NCI-H2081 (cell line): ENCODE data around the gene ATP2B1.

Source experiments
- DNase-seq, 2 experiments: peaks; one replicate each; lab custom pipeline; 2025; lab: John Stamatoyannopoulos, UW

Gene ATP2B1

GRCh38 chr12:89657066-89657465, 51.6 kb downstream of the ATP2B1 start:
- DNase-seq = no peak

DNA sequence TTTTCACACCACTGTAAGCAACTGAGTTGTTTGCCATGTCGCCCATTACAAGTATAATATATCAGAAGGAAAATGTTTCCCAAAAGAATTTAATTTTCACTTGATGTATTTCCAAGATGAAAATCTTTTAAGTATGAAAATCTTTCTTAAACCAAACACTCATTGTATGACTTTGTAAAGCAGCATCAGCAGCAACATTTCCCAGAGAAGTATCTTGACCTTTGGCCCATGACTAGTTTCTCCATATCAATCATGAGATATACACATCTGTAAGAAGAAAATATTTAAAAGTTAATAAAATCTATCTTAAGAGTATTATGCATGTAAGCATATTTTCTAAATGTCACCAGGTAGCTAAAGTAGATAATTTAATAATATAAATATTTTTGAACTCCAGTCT, 52.8 kb downstream of the ATP2B1 start:
- no peak for DNase-seq

- DNase-seq = no peak
These were observed 57.4 kb downstream of the ATP2B1 start for GRCh38 chr12:89651192-89651591.

DNA sequence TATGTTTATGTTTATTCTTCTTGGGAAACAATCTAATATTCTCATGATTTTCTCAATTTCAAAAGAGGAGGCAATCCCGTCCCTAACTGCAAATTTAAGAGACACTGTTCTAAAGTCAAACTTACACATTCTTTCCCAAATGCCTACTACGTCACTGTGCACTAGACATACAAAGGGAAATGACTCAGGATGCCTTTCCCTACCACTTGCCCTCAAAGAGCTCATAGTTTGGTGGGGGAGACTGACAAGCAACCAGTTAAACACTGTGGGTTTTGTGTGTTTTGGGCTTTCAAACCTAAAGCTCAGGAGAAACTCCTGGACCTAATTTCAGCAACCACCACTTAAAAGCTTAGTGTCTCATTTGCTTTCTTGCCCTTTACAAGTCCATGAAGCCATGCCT, 58.4 kb downstream of the ATP2B1 start:
- DNase-seq = no peak

DNA sequence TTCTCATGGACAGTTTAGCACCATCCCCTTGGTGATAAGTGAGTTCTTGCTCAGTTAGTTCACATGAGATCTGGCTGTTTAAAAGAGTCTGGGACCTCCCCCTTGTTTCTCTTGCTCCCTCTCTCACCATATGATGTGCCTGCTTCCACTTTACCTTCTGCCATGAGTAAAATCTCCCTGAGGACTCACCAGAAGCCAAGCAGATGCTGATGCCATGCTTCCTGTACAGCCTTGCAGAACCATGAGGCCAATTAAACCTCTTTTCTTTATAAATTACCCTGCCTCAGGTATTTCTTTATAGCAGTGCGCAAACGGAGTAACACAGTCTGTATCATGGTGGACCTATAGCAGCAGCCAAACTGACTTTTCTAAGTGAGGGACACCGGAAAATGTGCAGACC, 58.8 kb downstream of the ATP2B1 start:
- no peak for DNase-seq

DNA sequence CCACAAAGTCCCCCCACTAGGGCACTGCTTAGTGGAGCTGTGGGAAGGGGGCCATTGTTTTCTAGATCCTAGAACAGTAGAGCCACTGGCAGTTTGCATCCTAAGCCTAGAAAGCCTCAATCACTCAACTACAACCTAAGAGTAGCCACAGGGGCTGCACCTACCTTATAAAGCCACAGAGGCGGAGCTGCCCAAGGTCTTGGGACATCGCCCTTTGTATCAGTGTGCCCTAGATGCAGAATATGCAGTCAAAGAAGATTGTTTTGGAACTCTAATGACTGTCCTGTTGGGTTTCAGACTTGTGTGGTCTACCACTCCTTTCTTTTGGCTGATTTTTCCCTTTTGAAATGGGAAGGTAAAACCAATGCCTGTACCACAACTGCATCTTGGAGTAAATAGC, 59.5 kb downstream of the ATP2B1 start:
- DNase-seq = no peak

DNA sequence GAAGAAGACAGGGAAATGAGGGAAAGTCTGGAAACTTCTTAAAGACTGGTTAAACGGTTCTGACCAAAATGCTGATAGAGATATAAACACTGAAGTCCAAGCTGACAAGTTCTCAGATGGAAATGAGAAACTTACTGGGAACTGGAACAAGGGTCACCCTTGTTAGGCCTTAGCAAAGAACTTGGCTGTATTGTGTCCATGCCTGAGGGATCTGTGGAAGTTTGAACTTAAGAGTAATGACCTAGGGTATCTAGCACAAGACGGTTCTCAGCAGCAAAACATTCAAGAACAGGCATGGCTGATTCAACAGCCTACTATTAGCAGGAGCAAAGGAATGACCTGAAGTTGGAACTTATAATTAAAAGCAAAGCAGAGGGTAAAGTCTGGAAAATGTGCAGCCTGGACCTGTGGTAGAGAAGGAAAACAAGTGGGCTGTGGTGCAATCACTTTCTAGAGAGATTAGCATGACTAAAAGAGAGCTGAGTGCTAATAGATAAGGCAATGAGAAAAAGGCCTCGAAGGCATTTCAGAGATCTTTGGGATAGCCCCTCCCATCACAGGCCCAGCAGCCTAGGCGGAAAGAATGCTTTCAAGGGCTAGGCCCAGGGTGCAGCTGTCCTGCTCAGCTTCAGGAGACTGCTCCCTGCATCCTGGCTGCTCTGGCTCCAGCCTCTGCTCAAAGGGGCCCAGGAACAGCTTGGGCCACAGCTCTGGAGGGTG, 60.3 kb downstream of the ATP2B1 start:
- DNase-seq = no peak

DNA sequence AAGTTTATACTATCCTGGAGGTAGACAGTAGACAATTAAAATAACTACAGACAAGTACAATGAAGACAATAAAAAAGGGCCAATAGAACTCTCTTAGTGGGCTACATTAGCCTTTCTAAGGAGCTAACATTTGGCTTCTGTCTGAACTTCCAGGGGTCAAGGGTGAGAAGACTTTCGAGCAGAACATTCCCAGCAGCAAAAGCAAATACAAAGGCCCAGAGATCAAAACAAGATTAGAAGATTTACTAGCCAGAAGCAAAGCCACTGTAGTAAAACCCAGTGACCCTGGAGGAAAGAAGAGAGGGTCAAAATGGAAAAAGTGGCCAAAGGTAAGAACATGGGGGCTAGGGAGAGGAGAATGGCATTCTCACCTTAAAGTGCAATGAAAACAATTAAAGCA, 63.2 kb downstream of the ATP2B1 start:
- no peak for DNase-seq

DNA sequence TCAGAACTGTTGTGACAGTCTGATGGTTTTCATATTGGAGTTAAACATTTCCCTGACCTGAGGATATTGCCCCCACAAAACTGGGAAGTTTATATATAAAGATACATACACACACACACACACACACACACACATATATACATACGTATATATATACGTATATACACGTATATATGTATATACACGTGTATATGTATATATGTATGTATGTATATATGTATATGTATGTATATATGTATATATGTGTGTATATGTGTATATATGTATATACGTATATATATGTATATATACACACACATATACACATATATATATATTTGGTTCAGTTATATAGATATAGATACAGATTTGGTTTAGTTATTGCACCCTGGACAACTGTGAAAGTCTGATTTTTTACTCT, 65.7 kb downstream of the ATP2B1 start:
- no peak for DNase-seq

DNA sequence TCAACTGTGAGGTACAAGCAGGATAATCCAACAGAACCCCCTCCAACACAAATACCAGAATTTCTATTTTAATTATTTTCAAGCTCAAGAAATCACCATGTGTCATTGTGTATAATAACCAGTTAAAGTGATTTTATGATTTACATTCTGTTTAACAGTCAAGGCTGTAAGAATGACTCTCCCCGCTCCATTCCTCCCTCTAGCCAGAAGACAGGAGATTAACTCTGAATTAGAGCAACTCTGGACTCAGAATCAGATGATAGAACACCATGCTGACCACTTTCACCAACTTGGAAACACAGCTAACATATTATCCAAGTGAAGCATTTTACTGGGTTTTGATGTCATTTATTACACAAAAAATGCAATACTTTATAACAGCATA, 71.9 kb downstream of the ATP2B1 start:
- no peak for DNase-seq

- no peak for DNase-seq
These were observed 72.4 kb downstream of the ATP2B1 start for GRCh38 chr12:89636052-89636775.

DNA sequence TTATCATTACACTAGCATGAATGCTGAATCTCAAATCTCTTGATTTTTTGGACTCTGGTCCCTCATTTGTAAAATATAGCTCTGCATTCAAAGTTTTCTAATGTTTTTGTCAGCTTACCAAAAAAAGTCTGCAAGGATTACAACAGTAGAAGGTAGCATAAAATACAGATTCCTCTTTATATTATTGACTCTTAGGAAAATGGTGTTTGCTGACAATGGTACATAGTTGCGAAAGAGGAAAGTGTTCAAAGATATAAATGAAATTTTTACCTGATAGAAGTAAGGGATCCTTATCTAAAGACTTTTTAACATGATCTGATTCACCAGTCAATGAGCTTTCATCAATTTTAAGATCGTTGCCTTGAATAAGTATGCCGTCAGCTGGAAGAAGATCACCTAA, 74.1 kb downstream of the ATP2B1 start:
- no peak for DNase-seq

DNA sequence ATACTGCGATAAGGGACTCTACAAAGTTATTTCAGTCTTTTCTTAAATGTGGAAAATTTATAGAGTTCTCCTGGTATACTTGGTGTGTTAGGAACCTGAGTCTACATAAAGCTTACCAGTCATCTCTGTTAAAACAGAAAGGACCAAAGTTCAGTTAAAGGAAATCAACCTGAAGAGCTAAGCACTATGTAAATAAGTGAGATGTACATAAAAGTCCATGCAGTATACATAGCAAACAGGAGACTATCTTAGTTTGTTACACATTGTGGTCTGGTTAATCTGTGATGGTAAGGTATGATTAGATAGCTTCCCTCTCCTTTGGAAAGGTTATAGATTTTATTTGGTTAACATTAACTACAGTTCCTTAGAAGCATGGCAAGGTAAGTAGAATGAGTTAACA, 75.9 kb downstream of the ATP2B1 start:
- DNase-seq = no peak

DNA sequence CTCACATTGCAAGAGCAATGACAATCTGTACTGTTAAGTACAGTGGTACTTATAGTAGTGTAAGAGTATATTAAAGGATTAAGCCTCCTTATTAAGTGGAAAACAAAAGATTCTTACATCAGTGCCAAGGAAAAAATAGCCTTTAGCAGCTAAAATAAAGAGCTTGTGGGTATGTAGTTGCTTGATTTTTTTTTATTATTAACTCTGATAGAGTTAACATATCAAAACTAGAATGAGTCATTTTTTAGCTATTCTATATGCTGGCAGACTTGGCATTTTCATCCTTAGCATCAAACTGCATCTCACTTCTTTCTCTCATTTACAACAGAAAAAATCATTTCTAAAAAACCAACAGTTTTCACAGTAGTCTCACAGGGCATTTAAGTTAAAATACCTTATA, 86.5 kb downstream of the ATP2B1 start:
- no peak for DNase-seq

GRCh38 chr12:89621521-89621920, 87.1 kb downstream of the ATP2B1 start:
- no peak for DNase-seq

DNA sequence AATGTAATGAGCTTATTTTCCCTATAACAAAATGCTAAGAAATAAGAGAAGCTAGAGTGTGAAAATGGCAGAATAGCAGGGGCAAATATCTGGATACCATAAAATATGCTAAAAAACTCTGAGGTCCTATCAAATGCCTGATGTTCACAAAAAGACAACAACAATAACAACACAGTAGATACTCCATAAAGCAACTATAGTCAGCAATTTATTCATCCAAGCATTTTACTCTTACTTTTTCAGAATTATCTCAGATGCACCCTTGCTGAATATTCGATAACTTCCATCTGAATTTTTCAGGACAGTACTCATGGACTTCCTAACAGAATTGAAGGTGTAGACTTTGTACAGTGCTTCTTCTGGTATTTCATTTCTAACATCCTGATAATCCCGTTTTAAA, 88.9 kb downstream of the ATP2B1 start:
- no peak for DNase-seq

DNA sequence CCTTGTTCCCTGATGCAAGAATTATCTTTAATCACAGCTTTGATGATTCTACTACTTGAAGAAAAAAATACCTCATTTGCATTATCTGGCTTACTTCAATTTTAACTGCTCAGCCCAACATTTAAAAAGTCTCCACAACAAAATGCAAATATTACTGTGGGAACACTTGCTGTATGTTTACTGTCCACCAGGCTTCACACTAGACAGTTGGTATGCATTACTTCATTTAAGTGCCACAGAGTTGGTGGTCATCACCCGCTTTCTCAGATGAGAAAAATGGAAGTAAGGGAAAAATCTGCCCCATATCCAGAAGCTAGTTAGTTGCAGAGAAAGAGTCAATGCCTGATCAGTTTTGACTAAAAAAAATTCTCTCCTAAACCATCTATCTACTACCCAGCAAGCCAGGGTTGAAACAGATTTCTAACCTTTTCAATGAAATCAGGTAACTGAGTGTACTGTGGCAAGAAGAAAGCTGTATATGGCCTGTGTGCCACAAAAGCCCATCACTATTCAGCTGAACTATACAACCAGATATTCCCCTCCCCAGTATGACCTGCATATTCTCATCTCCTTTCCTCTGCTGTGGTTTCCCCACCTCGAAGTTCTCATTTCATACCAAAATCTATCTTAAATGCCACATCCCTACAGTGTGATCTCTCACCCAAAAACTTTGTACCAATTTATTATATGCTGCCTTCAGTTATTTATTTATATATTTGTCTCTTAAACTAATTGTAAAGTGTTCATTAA, 90.3 kb downstream of the ATP2B1 start:
- DNase-seq = no peak

GRCh38 chr12:89610366-89610765, 98.3 kb downstream of the ATP2B1 start:
- DNase-seq = no peak

DNA sequence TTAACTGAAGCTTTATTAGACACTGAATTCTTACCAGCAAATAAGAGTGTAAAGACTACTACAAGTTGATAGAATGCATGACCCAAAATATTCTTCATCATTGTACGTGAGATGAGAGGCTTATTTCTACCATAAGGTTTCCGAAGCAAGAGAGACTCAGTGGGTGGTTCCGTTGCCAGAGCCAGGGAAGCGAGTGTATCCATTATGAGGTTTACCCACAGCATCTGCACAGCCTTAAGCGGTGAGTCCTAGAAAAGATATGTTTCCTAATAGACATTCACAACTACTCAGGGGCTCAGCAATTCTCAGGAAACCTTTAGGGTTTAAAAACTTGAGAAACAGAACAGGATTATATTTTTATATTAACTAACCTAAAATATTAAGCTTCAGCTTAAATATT, 105.0 kb downstream of the ATP2B1 start:
- no peak for DNase-seq

GRCh38 chr12:89597770-89598169, 110.9 kb downstream of the ATP2B1 start:
- no peak for DNase-seq

GRCh38 chr12:89597210-89597609, 111.4 kb downstream of the ATP2B1 start:
- DNase-seq = no peak

DNA sequence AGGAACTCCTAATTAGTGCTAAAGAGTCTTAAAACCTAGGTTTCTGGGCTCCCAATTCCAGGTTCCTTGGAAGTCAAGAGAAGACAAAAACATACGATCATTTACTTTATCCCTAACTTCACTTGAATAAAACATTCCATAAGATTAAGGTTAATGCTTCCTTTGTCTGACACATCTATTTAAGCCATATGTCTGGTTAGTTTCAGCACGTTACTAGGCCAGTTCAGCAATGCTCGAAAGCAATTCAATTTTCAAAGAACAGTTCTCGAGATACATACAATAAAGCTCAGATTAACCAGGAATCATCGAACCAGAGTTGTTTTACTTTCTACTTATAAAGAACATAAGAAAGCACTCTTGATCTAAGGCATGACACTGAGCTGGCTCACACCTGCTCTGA, 114.8 kb downstream of the ATP2B1 start:
- no peak for DNase-seq

GRCh38 chr12:89593233-89593632, 115.4 kb downstream of the ATP2B1 start:
- DNase-seq = no peak
